T-helper 2 cell treated with Interferon-gamma antibody and Interleukin-4, amounts not matched to agents 100 ng/mL and 5 ng/mL, for 36 hours (primary cell): Measurements from ENCODE around the gene TOGARAM2. TPM values are rescaled to one million over a fixed set of nuclear protein-coding genes. Genes with fewer than 3 reads are reported as not detected.

Source experiments
- intact Hi-C: fragments of 100-400 bp; cut with micrococcal nuclease; formaldehyde crosslinking; loops from one replicate; pipeline ENCODE4 v1.15.1; 2023
- total RNA-seq: library from RNA; stranded (reverse); gene quantifications from 2 replicates; pipeline ENCODE4 v1.2.3, GENCODE V29; 2022

The TOGARAM2 gene
- total RNA-seq, 1 donor from 2014 or later, result 5.9 TPM

DNA sequence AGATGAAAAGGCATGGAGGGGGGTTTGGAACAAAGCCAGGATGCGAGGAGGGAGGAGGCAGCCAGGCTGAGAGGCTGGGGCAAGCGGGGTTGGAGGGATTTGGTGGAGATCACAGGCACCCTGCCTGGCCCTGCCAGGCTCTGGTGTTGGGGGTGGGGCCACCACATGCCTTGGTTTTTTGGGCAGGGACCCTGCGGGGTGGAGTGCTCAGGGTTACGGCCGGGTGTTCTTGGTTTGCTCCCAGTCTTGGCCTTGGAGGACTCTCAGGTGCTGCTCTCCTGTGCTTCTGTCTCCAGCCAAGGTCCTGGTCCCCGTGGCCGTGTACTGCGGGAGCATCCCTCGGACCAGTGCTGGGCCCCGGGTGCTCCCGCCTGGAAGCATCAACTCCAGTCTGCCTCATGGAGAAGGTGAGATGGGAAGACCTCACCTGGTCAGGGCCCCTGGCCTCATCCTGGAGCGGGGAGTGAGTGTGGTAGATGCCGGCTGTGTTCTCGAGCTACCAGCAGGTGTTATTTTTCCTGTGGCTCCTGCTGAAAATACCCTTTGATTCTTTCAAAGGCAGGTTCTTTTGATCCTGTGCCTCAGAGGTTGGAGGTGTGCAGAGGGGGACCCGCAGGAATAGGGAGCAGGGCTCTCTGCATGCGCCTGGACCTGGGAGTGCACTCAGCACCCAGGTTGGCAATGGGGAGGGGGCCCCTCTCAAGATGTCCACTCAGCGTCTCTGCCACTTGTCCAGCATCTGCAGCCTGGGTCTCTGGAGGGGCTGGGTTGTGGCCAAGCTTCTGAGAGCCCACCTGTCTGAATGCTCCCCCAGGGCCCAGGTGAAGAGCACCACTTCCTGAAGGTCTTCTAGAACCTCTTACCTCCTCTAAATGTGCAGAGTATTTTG lies 17.0 kb downstream of the TOGARAM2 start:
- intact Hi-C loops, result no loop called here

DNA sequence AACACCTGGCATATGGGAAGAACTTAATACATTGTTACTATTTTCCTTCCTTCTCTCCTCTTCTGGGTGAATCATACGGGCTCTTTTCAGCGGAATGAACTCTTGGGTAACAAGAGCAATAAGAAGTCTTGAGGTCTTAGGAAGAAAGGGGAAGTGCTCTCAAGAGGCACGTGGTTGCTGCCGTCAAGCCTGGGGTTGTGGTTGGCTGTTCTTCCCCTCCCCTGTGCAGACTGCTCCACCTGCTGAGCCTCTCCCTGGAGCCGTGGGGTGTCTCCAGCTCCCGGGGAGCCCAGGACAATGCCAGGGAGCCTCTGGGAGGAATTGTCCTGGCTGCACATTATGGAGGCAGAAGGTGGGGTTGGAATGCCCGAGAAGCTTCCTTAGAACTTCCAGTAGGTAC lies 19.4 kb downstream of the TOGARAM2 start:
- intact Hi-C loops, result no loop called here

DNA sequence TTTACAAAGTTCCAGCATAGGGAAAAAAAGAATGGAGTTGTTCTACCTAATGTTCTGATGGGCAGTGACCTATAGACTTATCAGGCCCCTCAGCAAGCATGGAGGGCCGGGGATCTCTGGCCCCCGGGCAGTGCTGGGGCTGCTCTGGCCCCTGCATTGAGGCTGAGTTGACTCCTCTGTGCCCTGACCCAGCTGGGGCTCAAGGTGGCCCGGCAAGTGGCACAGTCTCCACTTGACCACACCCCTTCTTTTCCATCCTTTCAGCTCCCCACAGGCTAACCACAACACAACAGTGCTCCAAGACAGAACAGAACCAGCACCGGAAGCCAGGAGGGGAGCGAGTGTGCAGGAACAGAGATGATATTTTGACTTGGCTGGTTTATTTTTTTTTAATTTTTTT lies 19.9 kb downstream of the TOGARAM2 start:
- intact Hi-C loops, result no loop called here

DNA sequence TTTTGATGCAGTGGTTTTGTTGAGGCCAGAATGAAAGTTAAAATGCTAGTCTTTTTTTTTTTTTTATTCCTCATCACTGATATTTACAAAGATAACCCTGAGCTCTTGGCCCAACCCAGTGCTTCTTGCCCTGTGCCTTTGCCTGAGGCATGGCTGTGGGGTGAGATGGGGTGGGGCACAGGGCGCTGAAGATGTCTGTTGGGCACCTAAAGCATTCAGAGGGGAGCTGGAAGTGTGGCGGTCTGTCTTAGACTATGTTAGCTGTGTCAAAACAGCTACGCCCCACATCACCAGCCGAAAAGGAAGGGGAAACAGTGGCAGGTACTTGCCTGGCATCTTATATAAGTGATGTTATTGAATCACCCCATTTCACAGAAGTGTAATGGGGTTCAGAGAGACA lies 20.7 kb downstream of the TOGARAM2 start:
- intact Hi-C loops, result no loop called here

DNA sequence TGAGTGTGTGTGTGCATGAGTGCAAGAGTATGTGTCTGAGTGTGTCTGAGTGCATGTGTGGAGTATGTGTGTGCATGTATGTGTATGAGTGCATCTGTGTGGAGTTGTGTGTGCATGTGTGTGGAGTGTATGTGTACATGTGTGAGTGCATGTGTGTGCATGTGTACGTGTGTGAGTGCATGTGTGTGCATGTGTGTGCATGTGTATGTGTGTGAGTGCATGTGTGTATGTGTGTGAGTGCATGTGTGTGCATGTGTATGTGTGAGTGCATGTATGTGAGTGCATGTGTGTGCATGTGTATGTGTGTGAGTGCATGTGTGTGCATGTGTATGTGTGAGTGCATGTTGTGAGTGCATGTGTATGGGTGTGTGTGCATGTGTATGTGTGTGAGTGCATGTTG lies 23.7 kb downstream of the TOGARAM2 start:
- intact Hi-C loops, result no loop called here

DNA sequence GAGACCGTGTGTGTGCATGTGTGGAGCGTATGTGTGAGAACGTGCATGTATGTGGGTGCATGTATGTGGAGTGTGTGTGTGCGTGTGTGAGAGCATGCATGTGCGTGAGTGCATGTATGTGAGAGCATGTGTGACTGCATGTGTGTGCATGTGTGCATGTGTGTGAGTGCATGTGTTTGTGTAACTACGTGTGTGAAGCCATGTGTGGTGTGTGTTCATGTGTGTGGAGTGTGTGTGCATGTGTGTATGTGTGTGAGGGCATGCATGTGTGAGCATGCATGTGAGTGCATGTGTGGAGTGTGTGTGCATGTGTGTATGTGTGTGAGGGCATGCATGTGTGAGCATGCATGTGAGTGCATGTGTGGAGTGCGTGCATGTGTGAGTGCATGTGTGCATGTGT lies 24.2 kb downstream of the TOGARAM2 start:
- intact Hi-C loops, result no loop called here

DNA sequence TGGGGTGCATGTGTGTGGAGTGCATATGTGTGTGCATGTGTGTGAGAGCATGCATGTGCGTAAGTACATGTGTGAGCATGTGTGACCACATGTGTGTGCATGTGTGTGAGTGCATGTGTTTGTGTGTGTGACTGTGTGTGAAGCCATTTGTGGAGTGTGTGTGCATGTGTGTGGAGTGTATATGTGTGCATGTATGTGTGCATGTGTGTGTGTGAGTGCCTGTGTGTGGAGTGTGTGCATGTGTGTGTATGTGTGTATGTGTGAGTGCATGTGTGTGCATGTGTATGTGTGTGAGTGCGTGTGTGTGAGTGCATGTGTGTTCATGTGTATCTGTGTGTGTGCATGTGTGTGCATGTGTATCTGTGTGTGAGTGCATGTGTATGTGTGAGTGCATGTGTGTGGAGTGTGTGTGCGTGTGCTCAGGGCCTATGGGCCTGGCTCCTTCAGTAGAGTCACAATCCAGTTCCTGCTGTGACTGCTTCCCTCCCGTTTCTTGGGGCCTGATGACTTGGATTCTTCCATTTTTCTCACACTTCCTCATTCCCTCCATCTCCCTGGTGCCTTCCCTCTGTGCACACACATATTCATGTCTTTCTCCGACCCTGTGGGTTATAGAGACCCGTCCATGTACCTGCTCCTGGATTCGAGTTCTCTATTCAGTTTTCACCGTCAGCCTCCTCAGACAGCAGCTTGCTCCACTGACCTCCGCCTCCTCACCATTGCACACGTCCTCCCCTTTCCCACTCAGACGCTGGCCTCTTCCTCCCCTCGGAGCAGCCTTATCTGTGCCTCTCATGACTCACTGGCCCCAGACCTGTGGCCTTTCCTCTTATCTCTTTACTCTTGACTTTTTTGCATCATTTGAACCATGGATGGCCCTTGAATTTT lies 25.2 kb downstream of the TOGARAM2 start:
- intact Hi-C loops, result no loop called here

DNA sequence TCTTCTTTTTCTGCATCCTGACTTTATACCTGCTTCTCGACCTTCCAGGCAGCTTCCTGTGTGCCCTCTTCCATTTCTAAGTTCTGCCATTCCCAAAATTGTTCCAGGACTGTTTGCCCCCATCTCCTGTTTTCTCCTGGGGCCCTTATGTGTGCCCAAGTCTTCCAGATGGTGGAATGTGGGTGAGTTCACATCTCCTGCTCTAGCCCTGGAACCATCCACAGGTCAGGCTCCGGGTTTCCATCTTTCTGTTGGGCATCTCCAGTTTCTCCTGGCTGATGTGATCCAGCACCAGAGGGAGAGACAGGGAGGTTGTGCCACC lies 25.8 kb downstream of the TOGARAM2 start:
- intact Hi-C loops, result no loop called here

DNA sequence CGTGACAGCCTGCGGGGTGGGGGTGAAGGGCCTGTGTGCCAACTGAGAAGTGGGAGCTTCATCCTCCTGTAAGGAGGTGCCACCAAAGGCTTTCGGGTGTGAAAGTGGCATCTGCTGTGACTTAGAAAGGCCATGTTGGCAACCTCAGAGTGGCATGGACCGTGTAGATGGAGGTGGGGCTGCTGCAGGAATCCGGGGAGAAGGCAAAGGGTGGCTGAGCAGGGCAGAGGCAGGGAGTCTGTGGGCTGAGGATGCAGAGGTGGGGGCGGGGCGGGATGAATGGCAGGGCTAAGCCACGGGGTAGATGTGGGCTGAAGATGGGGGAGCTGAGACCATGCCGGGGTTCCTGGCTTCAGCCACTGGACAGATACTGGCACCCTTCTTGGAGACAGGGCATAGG lies 28.2 kb downstream of the TOGARAM2 start:
- intact Hi-C loops, result no loop called here

DNA sequence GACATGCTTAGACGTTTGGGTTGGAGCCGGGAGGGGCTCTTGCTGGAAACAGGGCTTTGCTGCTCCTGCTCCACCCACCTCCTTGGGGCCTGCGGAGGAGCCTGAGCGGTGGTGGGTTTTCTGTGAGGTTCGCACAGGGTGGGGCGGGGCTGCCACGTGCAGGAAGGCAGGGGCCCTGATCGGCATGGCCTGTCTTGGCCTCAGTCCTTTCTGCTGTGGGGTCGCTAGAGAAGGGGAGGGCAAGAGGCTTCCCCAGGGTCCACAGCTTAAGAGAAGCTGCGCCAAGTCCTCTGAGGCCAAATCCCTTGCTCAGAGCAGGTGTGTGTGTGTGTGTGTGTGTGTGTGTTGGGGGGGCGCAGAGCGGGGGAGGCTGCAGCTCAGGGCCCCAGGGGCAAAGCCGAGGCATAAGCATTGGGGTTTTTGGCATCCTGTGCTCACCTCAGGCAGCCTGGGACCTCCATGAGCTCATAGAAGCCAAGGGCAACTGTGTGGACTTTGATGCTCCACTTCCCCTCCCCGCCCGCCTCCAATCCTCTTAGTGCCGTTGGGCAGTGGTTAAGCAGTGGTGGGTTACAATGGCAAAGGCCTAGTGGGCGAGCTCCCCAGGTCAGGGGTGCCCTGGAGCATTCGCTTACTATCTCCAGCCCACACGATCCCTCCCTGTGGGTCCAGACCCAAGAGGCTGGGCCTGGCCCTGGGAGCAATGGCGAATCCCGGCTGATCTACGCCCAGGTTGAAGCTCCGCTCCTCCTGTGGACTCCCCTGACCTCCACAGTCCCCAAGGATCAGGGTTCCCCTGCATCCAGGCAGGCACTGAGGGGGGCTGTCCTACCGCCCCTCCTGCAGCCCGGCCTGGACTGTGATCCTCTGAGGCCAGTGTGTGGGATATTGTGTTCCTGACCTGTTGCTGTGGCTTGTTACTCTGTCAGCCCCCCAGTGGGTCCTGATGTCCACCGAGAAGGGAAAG lies 28.9 kb downstream of the TOGARAM2 start:
- intact Hi-C loops, result loop anchor here (10.0 kb wide), 1 partner anchor 195 kb away; the partner anchor contains the start of gene SPDYA

DNA sequence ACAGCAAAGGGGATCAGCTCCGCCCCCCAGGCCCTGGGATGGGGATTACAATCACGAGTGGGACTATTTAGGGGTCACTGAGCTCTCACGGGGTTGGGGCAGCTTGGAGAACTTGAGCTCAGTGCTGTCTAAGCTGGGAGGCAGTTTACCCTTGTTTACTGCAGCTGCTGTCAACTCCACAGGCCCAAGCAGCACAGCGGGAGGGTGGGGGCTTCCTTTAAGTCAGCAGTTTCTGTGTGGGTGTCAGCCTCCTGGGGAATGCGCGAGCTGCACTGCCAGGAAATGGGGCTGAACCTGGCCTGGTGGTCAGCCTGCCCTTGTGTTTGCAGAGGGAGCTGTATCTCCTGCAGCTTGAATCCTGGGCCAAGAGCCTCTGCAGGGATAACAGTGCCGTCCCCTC lies 29.8 kb downstream of the TOGARAM2 start:
- intact Hi-C loops, result loop anchor here (10.0 kb wide), 1 partner anchor 196 kb away; the partner anchor contains the start of gene SPDYA

DNA sequence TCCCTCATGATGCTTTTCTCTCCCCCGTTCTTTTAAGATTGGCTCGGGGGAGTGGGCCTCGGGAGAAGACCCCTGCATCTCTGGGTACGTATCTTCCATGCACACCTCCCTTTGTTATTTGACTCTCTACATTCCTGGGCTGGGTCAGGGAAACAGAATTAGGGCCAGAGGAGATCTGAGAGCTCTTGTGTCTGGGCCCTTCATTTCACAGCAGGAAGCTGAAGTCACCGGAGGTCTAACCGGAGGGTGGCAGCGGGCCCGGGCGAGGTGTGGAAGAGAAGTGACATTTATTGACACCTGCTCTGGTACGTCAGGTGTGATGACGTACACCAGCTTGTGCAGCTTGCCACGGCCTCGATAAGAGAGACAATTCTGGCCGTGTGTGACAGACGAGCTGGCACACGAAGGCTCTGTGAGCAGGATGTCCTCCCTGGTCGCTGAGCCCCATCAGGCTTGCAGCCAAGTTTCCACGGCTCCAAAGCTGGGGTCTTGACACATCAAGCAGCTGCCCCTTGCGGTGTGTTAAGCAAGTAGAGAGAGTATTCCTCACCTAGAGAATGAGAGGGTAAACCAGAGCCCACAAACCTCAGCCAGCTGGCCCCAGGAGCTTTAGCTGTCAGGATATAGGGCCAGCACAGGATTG lies 30.4 kb downstream of the TOGARAM2 start:
- intact Hi-C loops, result loop anchor here (10.0 kb wide), 1 partner anchor 197 kb away; the partner anchor contains the start of gene SPDYA

DNA sequence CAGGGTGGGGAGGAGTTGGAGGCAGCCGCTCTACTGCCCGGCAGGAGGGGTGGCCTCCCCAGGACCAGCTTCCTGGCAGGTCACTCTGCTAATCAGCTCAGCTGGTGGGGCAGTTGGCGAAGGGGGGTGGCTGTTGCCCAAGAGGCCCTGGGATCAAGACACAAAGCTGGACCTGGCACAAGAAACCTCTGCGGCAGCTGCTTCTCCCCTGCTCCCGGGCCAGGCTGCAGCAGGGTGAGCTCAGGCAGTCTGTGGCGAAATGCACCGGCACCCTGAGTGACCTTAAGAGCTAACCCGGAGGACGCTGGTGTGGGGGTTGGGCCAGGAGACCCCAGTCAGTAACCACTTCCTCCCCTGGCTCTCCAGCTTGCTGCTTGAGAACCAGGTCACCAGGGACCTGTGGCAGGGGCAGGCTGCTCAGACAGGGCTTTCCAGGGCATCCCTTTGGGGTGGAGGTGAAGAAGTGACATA lies 31.1 kb downstream of the TOGARAM2 start:
- intact Hi-C loops, result loop anchor here (10.0 kb wide), 1 partner anchor 197 kb away; the partner anchor contains the start of gene SPDYA

DNA sequence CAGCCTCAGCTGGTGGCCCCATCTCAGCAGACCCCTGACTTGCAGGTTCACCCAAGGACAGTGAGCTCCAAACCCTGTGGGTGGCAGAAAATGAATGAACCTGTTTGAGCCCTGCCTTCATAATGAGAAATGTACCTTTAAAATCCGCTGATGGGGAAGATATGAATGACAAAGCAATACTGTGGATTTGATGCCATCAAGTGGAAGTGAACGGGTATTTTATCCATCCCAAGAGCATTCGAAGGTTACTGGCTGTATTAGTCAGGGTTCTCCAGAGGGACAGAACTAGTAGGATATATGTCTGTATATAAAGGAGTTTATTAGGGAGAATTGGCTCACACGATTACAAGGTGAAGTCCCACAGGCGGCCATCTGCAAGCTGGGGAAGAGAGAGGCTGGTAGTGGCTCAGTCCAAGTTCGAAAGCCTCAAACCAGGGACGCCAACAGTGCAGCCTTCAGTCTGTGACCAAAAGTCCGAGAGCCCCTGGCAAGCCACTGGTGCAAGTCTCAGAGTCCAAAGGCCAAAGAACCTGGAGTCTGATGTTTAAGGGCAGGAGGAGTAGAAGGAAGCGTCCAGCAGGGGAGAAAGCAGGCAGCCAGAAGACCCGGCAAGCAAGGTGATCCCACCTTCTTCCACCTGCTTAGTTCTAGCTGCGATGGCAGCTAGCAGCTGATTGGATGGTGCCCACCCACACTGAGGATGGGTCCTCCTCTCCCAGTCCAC lies 32.1 kb downstream of the TOGARAM2 start:
- intact Hi-C loops, result loop anchor here (10.0 kb wide), 1 partner anchor 198 kb away; the partner anchor contains the start of gene SPDYA

DNA sequence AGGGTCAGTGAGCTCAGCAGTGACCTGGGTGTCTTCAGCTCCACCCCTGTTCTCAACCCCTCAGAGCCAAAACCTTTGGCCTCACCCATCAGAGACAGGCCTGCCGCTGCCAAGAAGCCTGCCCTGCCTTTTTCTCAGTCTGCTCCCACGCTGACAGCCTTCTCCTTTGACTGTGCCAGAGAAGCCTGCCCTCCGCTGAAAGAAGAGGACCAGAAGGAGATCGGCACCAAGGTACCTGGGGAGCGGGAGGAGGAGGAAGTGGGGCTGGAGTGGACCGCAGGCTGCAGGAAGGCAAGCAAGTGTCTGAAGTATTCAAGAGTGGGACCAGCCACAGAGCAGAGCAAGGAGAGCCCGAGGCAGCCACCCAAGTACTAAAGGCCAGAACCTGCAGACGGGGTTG lies 33.2 kb downstream of the TOGARAM2 start:
- intact Hi-C loops, result loop anchor here (2.0 to 10.0 kb wide), 3 partner anchors 56 to 200 kb away; partner anchors contain the start of gene SPDYA

DNA sequence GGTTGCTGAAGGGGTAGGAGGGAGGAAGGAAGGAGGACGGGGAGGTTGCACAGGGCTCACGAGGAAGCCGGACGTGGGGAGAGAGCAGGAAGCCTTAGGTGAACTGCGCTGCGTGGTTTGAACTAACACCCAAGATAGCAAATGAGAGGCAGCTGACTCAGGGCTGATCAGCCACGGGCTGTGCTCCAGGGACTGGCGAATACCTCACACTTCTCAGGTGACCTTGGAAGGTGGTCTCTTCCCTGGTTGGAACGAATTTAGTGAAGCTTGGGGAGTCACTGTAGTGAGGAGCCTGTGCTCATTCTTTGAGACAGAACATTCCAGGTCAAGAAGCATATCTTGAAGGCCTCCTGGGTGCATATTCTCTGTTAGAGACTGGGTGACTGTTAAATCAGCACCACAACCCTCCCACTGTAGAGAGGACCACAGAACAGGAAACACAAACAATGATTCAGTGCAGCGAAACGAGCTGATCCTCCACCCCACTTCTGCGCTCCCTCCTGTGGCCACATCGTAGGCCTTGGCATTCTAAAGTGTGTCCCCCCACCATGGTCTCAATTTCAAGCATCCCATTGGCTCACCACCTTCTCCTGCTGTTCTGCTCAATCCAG lies 33.8 kb downstream of the TOGARAM2 start:
- intact Hi-C loops, result loop anchor here (2.0 to 10.0 kb wide), 3 partner anchors 56 to 200 kb away; partner anchors contain the start of gene SPDYA

DNA sequence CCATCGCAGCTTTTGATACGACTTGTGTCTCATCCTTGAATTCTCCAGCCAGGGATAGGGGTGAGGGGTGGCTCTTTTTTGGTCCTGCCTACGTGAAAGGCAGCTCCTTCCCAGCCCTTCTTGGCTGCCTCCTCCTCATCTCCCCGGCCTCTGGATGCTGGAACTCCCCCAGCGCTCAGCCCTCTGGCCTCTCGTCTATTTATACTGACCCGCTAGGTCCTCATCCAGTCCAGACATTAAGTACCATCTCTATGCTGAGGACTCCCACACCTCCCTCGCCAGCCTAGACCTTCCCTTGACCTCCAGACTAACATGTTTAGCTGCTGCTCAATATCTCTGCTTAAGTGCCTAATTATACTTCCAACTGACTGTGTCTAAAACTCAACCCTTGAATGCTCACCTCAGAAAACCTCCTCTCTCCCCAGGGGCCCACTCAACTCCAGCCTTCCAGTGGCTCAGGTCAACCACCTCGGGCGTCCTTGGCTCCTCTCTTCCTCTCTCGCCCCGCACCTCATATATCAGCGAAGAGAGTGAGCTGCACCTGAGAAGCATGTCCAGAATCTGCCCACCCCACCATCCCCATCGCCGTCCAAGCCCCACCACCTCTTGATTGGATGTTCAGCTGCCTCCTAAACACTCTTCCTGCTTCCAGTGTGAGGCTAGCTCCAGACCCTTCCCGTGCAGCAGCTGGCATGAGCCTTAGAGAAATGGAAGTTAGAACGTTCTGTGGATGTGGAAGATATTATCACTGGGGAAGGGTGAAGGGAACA lies 34.8 kb downstream of the TOGARAM2 start:
- intact Hi-C loops, result loop anchor here (2.0 to 10.0 kb wide), 3 partner anchors 57 to 201 kb away; partner anchors contain the start of gene SPDYA

DNA sequence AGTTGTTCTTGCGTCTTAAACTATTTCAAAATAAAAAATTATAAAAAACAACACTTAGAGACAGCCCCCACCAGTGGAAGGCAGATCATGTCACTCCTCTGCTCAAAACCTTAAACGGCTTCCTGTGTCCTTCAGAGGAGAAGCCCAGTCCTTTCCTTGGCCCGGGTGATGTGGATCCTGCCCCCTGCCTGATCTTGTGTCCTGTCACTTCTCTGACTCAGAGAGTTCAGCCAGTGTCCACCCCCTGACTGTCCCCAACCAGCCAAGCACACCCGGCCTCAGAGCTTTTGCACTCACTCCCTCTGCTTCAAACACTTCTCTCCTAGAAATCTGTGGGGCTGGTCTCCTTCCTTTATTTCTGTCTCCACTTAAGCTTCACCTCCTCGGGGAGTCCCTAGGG lies 35.4 kb downstream of the TOGARAM2 start:
- intact Hi-C loops, result loop anchor here (10.0 kb wide), 1 partner anchor 202 kb away; the partner anchor contains the start of gene SPDYA
